Thyroid gland (tissue), 4 donors: Measurements from ENCODE around the gene TLR10. TPM values are rescaled to one million over a fixed set of nuclear protein-coding genes. Genes with fewer than 3 reads are reported as not detected.
A peak's percentile ranks its signal among the peaks of the same experiment; 100 is the strongest.

Source experiments
- DNase-seq, 2 donors: peaks; one replicate each; pipeline ENCODE4 v3.0.0-alpha.2; 2019
- H3K27ac ChIP-seq, 3 donors: fragments of 200-600 bp; sonication (generic); 1 replicate in 2 of 3; 2 replicates in 1 of 3; pipeline ENCODE4 v1.5.1; 2016 to 2019; ENCODE audit warnings: mild to moderate bottlenecking in 1 of 3, moderate library complexity in 1 of 3
- H3K27me3 ChIP-seq: fragments of 200-600 bp; sonication (generic); one replicate; pipeline ENCODE4 v1.5.1; 2019
- H3K36me3 ChIP-seq, 2 donors: fragments of 200-600 bp; sonication (generic); one replicate each; pipeline ENCODE4 v1.5.1; 2016 to 2019
- H3K4me1 ChIP-seq, 2 donors: fragments of 200-600 bp; sonication (generic); one replicate each; pipeline ENCODE4 v1.5.1; 2017 to 2019
- H3K4me3 ChIP-seq, 3 donors: fragments of 200-600 bp; sonication (generic); replicated peaks in 1 of 3; 1 replicate in 2 of 3; 2 replicates in 1 of 3; pipeline ENCODE4 v1.5.1; 2016; ENCODE audit warnings: mild to moderate bottlenecking in 1 of 3
- H3K9me3 ChIP-seq: fragments of 200-600 bp; sonication (generic); one replicate; pipeline ENCODE4 v1.5.1; 2017
- POLR2A ChIP-seq, 2 donors: fragments of 450-650 bp; IDR thresholded peaks; one replicate each; pipeline ENCODE4 v1.6.1; 2017; ENCODE audit warnings: antibody characterized with exemption in 2 of 2, mild to moderate bottlenecking in 2 of 2, moderate library complexity in 1 of 2
- WGBS, 2 donors: methylation state at CpG; one replicate each; pipeline ENCODE4 v1.1.5; 2017; 5-methylcytosine and 5-hydroxymethylcytosine counted together
- intact Hi-C: fragments of 100-400 bp; cut with DNase I; formaldehyde crosslinking; loops from one replicate; pipeline ENCODE4 v1.15.1; 2023
- total RNA-seq, 4 donors: library from RNA; depleted of rRNA; stranded (reverse); fragments of >200 nt; gene quantifications; one replicate each; pipeline ENCODE4 v1.2.3, GENCODE V29; 2016
- TF ChIP-seq, protein P1 (sequence below), 6 experiments: fragments of 200-600 bp in 3 of 6; fragments of 450-650 bp in 3 of 6; sonication (generic) in 3 of 6; IDR thresholded peaks; one replicate each; pipeline ENCODE4 v1.5.1; 2016 to 2019; ENCODE audit warnings: antibody characterized with exemption in 6 of 6, mild to moderate bottlenecking in 2 of 6, inconsistent platforms in 1 of 6, moderate library complexity in 1 of 6

TLR10 gene
- total RNA-seq, 4 donors from 2014 or later = 0.10 to 0.83 TPM; not detected in 2

DNA sequence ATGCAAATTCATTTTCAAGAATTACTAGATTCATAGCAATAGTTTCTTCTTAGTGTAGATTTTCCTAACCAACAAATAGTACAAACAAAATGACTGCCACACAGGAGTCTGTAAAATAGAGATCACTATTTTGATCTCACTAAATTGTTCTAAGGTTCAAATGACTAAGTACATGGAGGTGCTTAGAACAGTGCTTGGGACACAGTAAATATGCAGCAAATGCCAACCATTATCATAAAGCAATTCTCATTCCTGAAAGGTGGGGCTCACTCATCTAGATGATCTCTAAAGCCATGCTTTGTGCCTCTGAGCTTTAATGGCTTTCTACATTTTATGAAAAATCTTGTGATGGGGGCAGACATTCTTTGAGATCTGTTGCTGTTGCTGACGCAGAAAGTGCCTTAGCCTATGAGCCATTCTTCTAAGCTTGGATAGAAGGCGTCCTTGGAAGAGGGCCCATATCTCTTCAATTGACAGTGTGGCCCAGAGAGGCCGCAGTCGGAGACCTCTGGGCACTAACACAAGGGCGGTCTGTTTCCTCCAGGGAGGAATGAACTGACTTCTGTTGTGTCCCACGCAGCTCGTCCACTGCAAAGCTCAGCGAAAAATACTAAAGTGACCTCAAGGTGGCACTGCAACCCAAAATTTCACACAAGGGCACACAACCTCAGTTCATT, 23.5 kb downstream of the TLR10 start:
- no peak overlapping the region for H3K27ac ChIP-seq
- no peaks in the 10 kb centered on the region for H3K36me3 ChIP-seq
- TF ChIP-seq POLR2A (IDR thresholded peaks at IDR 0.05) = no peak
- TF ChIP-seq, protein P1, sequence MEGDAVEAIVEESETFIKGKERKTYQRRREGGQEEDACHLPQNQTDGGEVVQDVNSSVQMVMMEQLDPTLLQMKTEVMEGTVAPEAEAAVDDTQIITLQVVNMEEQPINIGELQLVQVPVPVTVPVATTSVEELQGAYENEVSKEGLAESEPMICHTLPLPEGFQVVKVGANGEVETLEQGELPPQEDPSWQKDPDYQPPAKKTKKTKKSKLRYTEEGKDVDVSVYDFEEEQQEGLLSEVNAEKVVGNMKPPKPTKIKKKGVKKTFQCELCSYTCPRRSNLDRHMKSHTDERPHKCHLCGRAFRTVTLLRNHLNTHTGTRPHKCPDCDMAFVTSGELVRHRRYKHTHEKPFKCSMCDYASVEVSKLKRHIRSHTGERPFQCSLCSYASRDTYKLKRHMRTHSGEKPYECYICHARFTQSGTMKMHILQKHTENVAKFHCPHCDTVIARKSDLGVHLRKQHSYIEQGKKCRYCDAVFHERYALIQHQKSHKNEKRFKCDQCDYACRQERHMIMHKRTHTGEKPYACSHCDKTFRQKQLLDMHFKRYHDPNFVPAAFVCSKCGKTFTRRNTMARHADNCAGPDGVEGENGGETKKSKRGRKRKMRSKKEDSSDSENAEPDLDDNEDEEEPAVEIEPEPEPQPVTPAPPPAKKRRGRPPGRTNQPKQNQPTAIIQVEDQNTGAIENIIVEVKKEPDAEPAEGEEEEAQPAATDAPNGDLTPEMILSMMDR (IDR thresholded peaks at IDR 0.05) = peak; percentile 51 to 79 (median 71)
- no peaks in the 10 kb centered on the region for H3K27me3 ChIP-seq
- intact Hi-C loops = no loop called here
- no peaks in the 10 kb centered on the region for H3K9me3 ChIP-seq
- 15 to 16% methylated on average over 8 of the region's 8 CpGs for WGBS, 2 donors
- no peak overlapping the region for H3K4me3 ChIP-seq
- DNase-seq = peak; percentile 44 to 56
- H3K4me1 ChIP-seq = no peaks in the 10 kb centered on the region

DNA sequence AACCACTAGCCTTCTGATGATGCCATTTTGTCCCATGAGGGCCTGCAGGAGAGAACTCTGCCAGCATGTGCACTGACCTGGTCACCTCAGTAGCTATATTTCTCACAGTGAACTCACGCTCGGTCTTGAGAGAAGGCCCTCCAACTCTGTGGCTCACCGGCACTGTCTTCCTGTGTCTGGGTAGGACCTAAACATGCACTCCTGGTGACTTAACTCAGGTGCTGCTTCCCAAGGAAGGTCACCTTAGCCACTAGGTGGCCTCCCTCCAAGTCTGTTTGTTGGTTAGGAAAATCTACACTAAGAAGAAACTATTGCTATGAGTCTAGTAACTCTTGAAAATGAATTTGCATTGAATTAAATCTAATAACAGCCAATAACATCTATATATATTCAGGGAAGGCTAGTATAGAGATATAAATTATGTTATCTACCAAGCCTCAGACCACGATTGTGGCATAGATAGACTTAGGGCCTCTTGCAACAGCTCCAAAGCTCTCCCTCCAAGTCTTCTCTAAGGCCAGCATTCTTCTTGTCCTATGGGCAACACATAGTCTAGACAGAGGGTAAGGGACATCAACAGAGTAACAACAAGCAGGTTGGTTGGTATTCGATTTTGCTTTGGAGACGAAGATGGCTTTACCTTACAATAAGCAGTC, 24.7 kb downstream of the TLR10 start:
- H3K9me3 ChIP-seq = no peaks in the 10 kb centered on the region
- no peak overlapping the region for H3K27ac ChIP-seq
- H3K36me3 ChIP-seq = no peaks in the 10 kb centered on the region
- intact Hi-C loops = no loop called here
- peak; percentile 14 to 18 for DNase-seq
- H3K27me3 ChIP-seq = no peaks in the 10 kb centered on the region
- TF ChIP-seq POLR2A (IDR thresholded peaks at IDR 0.05) = no peak
- TF ChIP-seq, protein P1 (IDR thresholded peaks at IDR 0.05) = peak in 3 of 6 experiments; percentile 27 to 44 (median 34)
- 81 to 82% methylated on average over 6 of the region's 6 CpGs for WGBS, 2 donors
- H3K4me1 ChIP-seq = peaks cover 4 to 5% of the 10 kb centered on the region in 2 donors
- no peak overlapping the region for H3K4me3 ChIP-seq

DNA sequence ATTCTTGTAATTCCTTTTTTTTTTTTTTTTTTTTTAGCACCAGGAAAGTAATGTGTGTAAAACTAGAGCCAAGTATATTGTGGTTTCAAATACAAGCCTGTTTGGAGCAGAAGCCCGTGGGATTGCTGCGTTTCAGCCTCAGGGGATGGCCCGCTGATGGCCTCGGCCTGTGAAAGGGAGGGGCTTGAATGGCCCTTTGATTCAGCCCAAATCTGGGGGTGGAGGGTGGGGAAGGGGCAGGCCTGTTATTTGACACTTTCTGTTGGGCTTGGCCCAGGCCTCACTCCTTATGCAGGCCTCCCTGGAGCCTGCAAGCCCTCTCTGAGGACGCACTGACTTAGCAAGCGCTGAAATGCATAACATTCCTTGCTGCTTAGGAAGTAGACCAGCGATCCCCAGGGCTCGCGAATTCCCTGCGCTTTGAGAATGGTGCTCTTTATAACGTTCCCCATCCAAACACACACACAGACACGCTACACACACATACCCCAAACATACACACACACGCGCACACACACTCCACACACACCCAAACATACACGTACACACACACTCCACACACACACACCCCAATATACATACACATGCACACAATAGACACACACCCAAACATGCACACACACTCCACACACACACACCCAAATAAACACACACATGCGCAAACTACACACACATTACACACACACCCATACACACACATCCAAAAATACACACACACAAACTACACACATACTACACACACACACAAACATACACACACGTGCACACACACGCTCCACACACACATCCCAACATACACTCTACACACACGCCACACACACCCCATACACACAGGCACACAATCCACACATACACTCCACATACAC, 29.6 kb downstream of the TLR10 start:
- Histone ChIP-seq H3K36me3 (no peaks in the 10 kb centered on the region), H3K4me3 (no peak overlapping the region), H3K27me3 (no peaks in the 10 kb centered on the region), H3K27ac (peak overlapping the region; percentile 45 to 74 (median 69)), H3K9me3 (no peaks in the 10 kb centered on the region), H3K4me1 (peaks cover 7 to 30% of the 10 kb centered on the region in 2 donors)
- intact Hi-C loops = no loop called here
- 44 to 49% methylated on average over 19 of the region's 19 CpGs for WGBS, 2 donors
- TF ChIP-seq, protein P1 (IDR thresholded peaks at IDR 0.05) = no peak
- peak in 1 of 2 donors; percentile 63 for TF ChIP-seq POLR2A (IDR thresholded peaks at IDR 0.05)
- DNase-seq = peak; percentile 93 to 94

DNA sequence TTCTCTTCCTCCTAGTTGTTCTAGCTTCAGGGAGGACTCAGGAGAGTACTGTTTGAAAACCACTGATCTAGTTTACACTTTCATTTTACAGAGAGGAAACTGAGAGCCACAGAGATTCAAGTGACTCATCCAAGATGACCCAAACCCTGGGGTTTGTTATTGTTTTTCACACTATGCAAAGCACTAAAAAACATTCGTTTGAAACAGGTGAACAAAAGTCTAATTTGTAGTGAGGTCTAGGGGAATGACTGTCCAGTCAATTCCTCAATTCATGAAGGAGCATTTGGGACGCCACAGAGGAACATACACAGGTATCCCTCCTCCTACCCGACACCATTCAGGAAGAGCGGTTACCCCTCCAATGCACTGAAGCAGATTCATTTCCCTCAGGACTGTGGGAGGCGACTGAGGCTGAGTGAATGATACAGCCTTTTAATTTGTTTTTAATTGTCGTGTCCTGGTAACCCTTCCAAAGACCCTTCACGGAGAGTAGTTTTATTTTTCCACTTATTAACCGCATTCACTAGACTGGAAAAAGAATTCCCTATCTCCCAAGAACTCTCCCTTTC, 30.3 kb downstream of the TLR10 start:
- H3K4me3 ChIP-seq = no peak overlapping the region
- 54 to 58% methylated on average over 8 of the region's 8 CpGs for WGBS, 2 donors
- peaks cover 7 to 30% of the 10 kb centered on the region in 2 donors for H3K4me1 ChIP-seq
- peak overlapping the region; percentile 45 to 74 (median 69) for H3K27ac ChIP-seq
- H3K27me3 ChIP-seq = no peaks in the 10 kb centered on the region
- TF ChIP-seq, protein P1 (IDR thresholded peaks at IDR 0.05) = no peak
- no peak for TF ChIP-seq POLR2A (IDR thresholded peaks at IDR 0.05)
- DNase-seq = no peak
- intact Hi-C loops = no loop called here
- no peaks in the 10 kb centered on the region for H3K9me3 ChIP-seq
- H3K36me3 ChIP-seq = no peaks in the 10 kb centered on the region
